C4-2B (cell line): ENCODE data around the gene SLC6A13.

ENCODE experiments used
- CTCF ChIP-seq: fragments of 450-650 bp; conservative IDR thresholded peaks from 2 replicates; pipeline ENCODE4 v1.5.1; 2017; ENCODE audit warnings: mild to moderate bottlenecking
- ZFX ChIP-seq: fragments of 450-650 bp; IDR thresholded peaks from 2 replicates; pipeline ENCODE4 v1.6.1; 2017

GRCh38 chr12:197911-198695 lies 64.5 kb downstream of the SLC6A13 start:
- TF ChIP-seq CTCF (no peak), ZFX (no peak)
